Heart right ventricle (tissue), 16 donors: ENCODE measurements around the gene TRIM13. TPM values are rescaled to one million over a fixed set of nuclear protein-coding genes. Genes with fewer than 3 reads are reported as not detected.

Experiments
- ATAC-seq, 8 donors: fragments of 200-7000 bp; cut with Tn5 transposase; one replicate each; pipeline ENCODE4 v1.9.1; 2020; ENCODE audit warnings: mild to moderate bottlenecking in 8 of 8, moderate library complexity in 8 of 8, moderate number of reproducible peaks in 1 of 8
- DNase-seq, 2 donors: peaks; one replicate each; pipeline ENCODE4 v3.0.0-alpha.2; 2020
- H3K27ac ChIP-seq, 10 donors: fragments of 200-600 bp; sonication (generic) in 2 of 10; one replicate each; pipeline versions ENCODE4 v1.5.0 to v1.8.0; 2020 to 2022; ENCODE audit warnings: mild to moderate bottlenecking in 3 of 10
- H3K27me3 ChIP-seq, 7 donors: fragments of 200-600 bp; one replicate each; pipeline ENCODE4 v1.8.0; 2021 to 2022; ENCODE audit warnings: mild to moderate bottlenecking in 2 of 7
- H3K36me3 ChIP-seq, 9 donors: fragments of 200-600 bp; sonication (generic) in 1 of 9; one replicate each; pipeline versions ENCODE4 v1.5.0 to v1.8.0; 2020 to 2022; ENCODE audit warnings: mild to moderate bottlenecking in 2 of 9
- H3K4me1 ChIP-seq, 9 donors: fragments of 200-600 bp; sonication (generic) in 1 of 9; one replicate each; pipeline versions ENCODE4 v1.5.0 to v1.8.0; 2020 to 2022; ENCODE audit warnings: mild to moderate bottlenecking in 4 of 9
- H3K4me3 ChIP-seq, 10 donors: fragments of 200-600 bp; sonication (generic) in 2 of 10; one replicate each; pipeline versions ENCODE4 v1.5.0 to v1.8.0; 2020 to 2022; ENCODE audit warnings: mild to moderate bottlenecking in 7 of 10, moderate library complexity in 2 of 10
- H3K9me3 ChIP-seq, 11 donors: fragments of 200-600 bp in 10 of 11; sonication (generic) in 2 of 11; one replicate each; pipeline versions ENCODE4 v1.5.0 to v1.8.0; 2013 to 2022; ENCODE audit warnings: mild to moderate bottlenecking in 2 of 11, control low read depth in 1 of 11, moderate library complexity in 1 of 11
- WGBS, 2 donors: extraction: QIAGEN DNeasy Blood & Tissue Kit; methylation state at CpG; one replicate each; pipeline ENCODE4 v1.1.7; 2013; ENCODE audit warnings: inconsistent platforms in 1 of 2; 5-methylcytosine and 5-hydroxymethylcytosine counted together
- intact Hi-C, 10 donors: fragments of 100-400 bp; cut with DNase I; formaldehyde crosslinking; loops; one replicate each; pipeline versions ENCODE4 v1.11.1 to v1.14.2; 2022
- polyA plus RNA-seq, 2 donors: library from polyadenylated mRNA; stranded (reverse); fragments of 200-250 nt; gene quantifications; one replicate each; pipeline ENCODE4 v1.2.3, GENCODE V29; 2013
- total RNA-seq, 10 donors: library from RNA; stranded (reverse); fragmentation: NEBNext Ultra II Directional in 3 of 10; extraction: Animal tissue kit (Norgen Biotek cat#: 25700) in 3 of 10; gene quantifications; one replicate each; pipeline versions ENCODE4 v1.2.1 to v1.2.4, GENCODE V29; 2021 to 2023
- TF ChIP-seq, protein P1 (sequence below), 9 donors: fragments of 200-600 bp; sonication (generic) in 2 of 9; IDR thresholded peaks; one replicate each; pipeline versions ENCODE4 v1.5.0 to v1.8.0; 2021 to 2022; ENCODE audit warnings: antibody characterized with exemption in 9 of 9, mild to moderate bottlenecking in 5 of 9, moderate library complexity in 1 of 9
- donor health status: Arrhythmogenic right ventricular cardiomyopathy.
- donor health status: ischemic (EF 13 %, LVEDD 7.1; RV severe dilation, severe dysfunction).
- donor health status: healthy with polysubstance abuse.
- donor health status: DM: no; HTN: yes; CAD: no.
- donor health status: DM: no; HTN: no; CAD: no.
- donor health status: ischemic (EF 25% LVEDD 6.9; RV normal size, moderate dysfunction).
- donor health status: ischemic (EF 25% LVEDD 5.7; RV mildly dilated, moderate dysfunction).
- donor health status: healthy.
- donor health status: DM: yes; HTN: yes; CAD: no.
- donor health status: Ischemic cardiomyopathy.
- donor health status: ischemic (EF 35%, LVEDD 5.7; RV mildly dilated, moderate dysfunction).
- donor health status: nonischemic (EF 11% LVEDD 7.7; RV severe dilation, severe dysfunction).
- donor health status: DM: yes; HTN: yes; CAD: no.
- donor health status: PGD.
- donor health status: ischemic (EF 29% LVEDD 5.4; RV normal size, mild dysfunction).
- donor health status: nonischemic (EF 23%, LVEDD 6.1; RV moderate dilation, normal function).

The TRIM13 gene
- total and polyA plus RNA-seq, 12 donors, result 9.7 to 26.9 (median 19.1) TPM

DNA sequence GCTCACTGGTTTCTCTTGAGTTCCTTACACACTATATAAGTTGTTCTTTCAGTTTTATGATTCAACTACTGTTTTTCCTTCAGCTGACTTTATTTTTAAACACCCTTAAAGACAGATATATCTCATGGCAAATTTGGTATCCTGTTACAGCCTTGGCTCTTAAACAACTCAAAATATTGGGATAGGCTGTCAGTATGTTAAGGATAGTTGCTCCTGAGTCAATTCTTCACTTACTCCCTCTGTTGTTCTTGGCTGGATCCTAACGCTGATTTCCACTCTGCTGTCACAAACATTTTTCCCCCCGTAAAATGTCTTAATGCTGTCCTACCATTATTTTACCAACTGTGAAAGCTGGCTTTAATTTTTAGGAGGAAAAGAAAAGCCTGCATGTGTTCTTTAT, 19.6 kb downstream of the TRIM13 start:
- Histone ChIP-seq H3K4me1 (peaks cover 0 to 46% (median 34%) of the 10 kb centered on the region in 9 donors), H3K27me3 (no peaks in the 10 kb centered on the region), H3K4me3 (no peak overlapping the region), H3K36me3 (peaks cover 0 to 78% (median 20%) of the 10 kb centered on the region in 9 donors), H3K27ac (peak overlapping the region in 8 of 10 donors; percentile 17 to 83 (median 66)), H3K9me3 (no peaks in the 10 kb centered on the region)
- DNase-seq (no peak), ATAC-seq (peak in 2 of 8 donors; percentile 31 to 43)
- TF ChIP-seq, protein P1, sequence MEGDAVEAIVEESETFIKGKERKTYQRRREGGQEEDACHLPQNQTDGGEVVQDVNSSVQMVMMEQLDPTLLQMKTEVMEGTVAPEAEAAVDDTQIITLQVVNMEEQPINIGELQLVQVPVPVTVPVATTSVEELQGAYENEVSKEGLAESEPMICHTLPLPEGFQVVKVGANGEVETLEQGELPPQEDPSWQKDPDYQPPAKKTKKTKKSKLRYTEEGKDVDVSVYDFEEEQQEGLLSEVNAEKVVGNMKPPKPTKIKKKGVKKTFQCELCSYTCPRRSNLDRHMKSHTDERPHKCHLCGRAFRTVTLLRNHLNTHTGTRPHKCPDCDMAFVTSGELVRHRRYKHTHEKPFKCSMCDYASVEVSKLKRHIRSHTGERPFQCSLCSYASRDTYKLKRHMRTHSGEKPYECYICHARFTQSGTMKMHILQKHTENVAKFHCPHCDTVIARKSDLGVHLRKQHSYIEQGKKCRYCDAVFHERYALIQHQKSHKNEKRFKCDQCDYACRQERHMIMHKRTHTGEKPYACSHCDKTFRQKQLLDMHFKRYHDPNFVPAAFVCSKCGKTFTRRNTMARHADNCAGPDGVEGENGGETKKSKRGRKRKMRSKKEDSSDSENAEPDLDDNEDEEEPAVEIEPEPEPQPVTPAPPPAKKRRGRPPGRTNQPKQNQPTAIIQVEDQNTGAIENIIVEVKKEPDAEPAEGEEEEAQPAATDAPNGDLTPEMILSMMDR (IDR thresholded peaks at IDR 0.05), result no peak
- 52 to 55% methylated on average over 2 of the region's 2 CpGs for WGBS, 2 donors
- intact Hi-C loops, result no loop called here

DNA sequence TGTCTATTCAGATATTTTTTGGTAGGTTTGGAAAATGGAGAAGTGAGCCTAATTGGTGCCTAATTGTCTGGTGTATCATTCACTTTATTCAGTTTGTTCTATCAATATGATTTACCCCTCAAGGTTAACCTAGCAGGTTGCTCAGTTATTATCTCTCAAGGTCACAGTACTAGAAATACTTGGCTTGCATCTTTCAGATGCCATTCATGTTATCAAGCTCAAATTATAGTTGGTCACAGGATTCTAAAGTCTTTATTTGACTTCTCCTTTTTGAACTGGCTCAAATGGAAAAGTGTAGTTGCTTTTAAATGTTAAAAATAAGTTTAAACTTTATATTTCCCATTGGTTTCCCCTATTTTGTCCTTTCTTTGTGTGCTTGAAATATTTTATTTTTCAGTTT, 21.0 kb downstream of the TRIM13 start:
- TF ChIP-seq, protein P1 (IDR thresholded peaks at IDR 0.05), result no peak
- H3K36me3 ChIP-seq, result peaks cover 0 to 78% (median 10%) of the 10 kb centered on the region in 9 donors
- ATAC-seq (peak in 5 of 8 donors; percentile 33 to 78 (median 56)), DNase-seq (no peak)
- peaks cover 0 to 46% (median 34%) of the 10 kb centered on the region in 9 donors for H3K4me1 ChIP-seq
- peak overlapping the region in 8 of 10 donors; percentile 4 to 83 (median 66) for H3K27ac ChIP-seq
- H3K9me3 ChIP-seq, result no peaks in the 10 kb centered on the region
- no peaks in the 10 kb centered on the region for H3K27me3 ChIP-seq
- intact Hi-C loops, result no loop called here
- no peak overlapping the region for H3K4me3 ChIP-seq

DNA sequence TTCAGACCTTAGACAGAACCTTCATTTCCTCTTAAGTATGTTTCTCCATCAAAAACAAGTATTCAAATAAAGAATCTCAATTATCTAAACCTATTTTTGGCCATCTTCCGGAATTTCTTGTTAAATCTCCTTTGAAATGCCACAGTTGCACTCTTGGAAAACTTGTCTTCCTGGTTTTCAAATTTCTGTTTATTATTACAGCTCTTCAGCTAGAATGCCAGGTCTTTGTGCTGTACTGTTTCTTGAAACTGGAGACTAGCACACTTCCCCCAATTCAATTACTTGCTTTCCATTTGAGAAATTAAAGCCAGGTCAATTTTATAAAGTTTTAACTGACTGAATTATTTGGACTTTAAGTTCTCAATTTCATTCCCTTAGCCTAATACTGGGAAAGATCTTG, 28.6 kb downstream of the TRIM13 start:
- H3K4me3 ChIP-seq, result no peak overlapping the region
- H3K9me3 ChIP-seq, result no peaks in the 10 kb centered on the region
- no peaks in the 10 kb centered on the region for H3K27me3 ChIP-seq
- WGBS, 2 donors, result 40 to 53% methylated on average over 1 of the region's 1 CpG
- H3K27ac ChIP-seq, result peak overlapping the region in 3 of 10 donors; percentile 9 to 28 (median 9)
- no peak for ATAC-seq
- H3K36me3 ChIP-seq, result peaks cover 0 to 65% (median 3%) of the 10 kb centered on the region in 9 donors
- no peak for DNase-seq
- TF ChIP-seq, protein P1 (IDR thresholded peaks at IDR 0.05), result no peak
- intact Hi-C loops, result no loop called here
- peaks cover 0 to 23% (median 6%) of the 10 kb centered on the region in 9 donors for H3K4me1 ChIP-seq

DNA sequence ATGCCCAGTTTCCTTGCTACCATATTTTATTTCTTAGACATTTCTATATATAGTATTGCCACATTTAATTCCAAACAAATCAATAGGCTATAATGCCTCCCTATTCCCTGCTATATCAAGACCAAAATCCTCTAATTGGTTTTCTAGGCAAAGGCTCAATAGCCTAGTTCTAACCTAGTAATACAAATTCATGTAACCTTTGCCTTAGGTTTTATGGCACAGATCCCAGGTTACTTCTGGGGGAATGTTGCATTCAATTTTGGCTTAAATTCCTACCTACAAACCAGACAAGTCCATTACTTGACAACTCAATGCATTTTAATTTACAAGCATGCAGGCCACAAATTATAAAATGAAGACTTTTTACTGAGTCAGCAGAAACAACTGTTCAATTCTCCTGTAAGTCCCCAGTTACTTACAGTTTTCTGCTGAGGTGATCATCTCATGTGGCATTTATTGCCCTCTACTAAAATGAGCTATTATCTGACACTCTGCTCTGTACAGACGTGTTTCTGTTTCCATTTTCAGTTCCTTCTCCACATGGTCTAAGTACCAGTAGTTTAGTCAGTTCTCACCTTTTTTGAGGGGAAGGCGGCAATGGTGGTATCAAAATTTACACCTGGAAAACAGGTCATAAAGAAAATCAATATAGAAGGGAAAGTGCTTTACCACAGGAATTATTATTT, 30.1 kb downstream of the TRIM13 start:
- TF ChIP-seq, protein P1 (IDR thresholded peaks at IDR 0.05), result no peak
- H3K36me3 ChIP-seq, result peaks cover 0 to 50% (median 0%) of the 10 kb centered on the region in 9 donors
- H3K27ac ChIP-seq, result no peak overlapping the region
- no peak for ATAC-seq
- WGBS, 2 donors, result 73 to 80% methylated on average over 2 of the region's 2 CpGs
- H3K4me3 ChIP-seq, result no peak overlapping the region
- H3K27me3 ChIP-seq, result no peaks in the 10 kb centered on the region
- H3K9me3 ChIP-seq, result no peaks in the 10 kb centered on the region
- peaks cover 0 to 23% (median 6%) of the 10 kb centered on the region in 9 donors for H3K4me1 ChIP-seq
- intact Hi-C loops, result no loop called here
- DNase-seq, result no peak
